Measurements from ENCODE around the gene MMEL1.

- no peak for TF ChIP-seq POLR2A (IDR thresholded peaks at IDR 0.05)
- TF ChIP-seq CTCF (IDR thresholded peaks at IDR 0.05) = no peak
- TF ChIP-seq POLR2AphosphoS5 (IDR thresholded peaks at IDR 0.05) = no peak
Measured at GRCh38 chr1:2563205-2563604, 69.6 kb downstream of the MMEL1 start.

All from sigmoid colon (tissue), 4 donors.